GM18867 (cell line): ENCODE data around the gene ASAP2.

Source experiments
- ATAC-seq: cut with Tn5 transposase; IDR thresholded peaks from one replicate; pipeline ENCODE4 v1.9.1; 2021; ENCODE audit warnings: mild to moderate bottlenecking, moderate library complexity; ENCODE audit not compliant: unreplicated experiment

The ASAP2 gene

GRCh38 chr2:9374071-9374730, 167.6 kb downstream of the ASAP2 start:
- no peak for ATAC-seq

GRCh38 chr2:9375857-9376428, 169.3 kb downstream of the ASAP2 start:
- peak; percentile 43 for ATAC-seq

- no peak for ATAC-seq
Observed at GRCh38 chr2:9377461-9378097, 171.0 kb downstream of the ASAP2 start.

DNA sequence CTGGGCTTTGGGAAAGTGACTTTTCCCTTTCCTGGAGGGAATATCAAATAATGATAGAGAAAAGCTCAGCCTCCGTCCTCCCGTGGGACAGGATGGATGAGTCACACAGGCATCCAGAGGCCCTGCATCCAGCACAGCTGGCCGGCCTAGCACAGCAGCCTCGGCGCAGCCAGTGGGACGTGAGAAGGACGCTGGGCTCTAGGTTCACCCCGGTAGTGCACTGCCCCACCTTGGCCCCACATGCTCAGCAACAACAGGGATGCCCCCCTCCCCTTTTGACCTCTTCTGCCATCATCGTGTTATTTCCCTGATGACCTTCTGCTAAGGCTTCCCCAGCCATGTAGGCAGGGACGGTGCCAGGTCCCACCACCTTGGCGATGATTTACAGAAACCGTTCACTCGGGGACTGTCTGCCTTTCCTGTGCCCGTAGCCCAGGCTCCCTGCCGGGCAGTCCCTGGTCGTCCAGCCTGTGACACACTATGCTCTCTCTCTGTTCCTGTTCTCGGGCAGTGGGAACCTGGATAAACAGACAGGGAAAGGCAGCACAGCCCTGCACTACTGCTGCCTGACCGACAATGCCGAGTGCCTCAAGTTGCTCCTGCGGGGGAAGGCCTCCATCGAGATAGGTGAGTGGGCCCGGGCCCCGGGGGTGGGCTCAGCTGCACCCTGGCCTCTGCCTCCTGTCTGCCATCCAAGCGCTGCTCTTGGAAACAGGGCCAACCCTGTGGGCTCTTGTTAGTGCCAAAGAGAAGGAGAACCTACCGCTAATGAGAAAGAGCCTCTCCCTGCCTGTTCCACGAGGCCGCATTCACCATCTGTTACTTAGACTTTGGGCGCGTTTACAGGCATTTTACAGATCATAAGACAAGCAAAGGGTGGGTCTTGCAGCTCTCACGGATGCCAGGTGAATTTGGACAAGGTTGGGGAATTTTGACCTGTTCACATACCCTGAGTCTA, 172.1 kb downstream of the ASAP2 start:
- ATAC-seq = no peak

- no peak for ATAC-seq
Observed at GRCh38 chr2:9379391-9379755, 172.8 kb downstream of the ASAP2 start.

GRCh38 chr2:9380702-9381628, 174.4 kb downstream of the ASAP2 start:
- ATAC-seq = no peak

- ATAC-seq = no peak
Observed at GRCh38 chr2:9382604-9383235, 176.1 kb downstream of the ASAP2 start.

DNA sequence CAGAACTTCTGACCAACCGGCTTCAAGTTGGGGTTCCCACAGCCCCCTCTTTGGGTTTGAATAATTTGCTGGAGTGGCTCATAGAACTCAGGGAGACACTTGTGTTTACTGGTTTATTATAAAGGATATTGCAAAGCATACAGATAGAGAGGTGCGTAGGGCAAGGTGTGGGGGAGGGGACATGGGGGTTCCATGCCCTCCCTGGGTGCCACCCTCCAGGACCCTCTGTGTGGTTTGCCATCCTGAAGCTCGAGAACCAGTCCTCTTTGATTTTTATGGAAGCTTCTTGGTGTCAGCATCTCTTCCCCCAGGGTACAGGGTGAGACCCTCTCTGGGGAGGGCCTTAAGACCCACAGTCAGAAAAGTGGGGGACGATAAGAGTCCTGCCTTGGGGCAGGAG, 177.9 kb downstream of the ASAP2 start:
- ATAC-seq = no peak

- no peak for ATAC-seq
Observed at GRCh38 chr2:9385841-9386240, 179.2 kb downstream of the ASAP2 start.

- ATAC-seq = no peak
Observed at GRCh38 chr2:9388199-9388681, 181.6 kb downstream of the ASAP2 start.

GRCh38 chr2:9388950-9389911, 182.6 kb downstream of the ASAP2 start:
- ATAC-seq = no peak

- ATAC-seq = no peak
Observed at GRCh38 chr2:9390151-9390850, 183.7 kb downstream of the ASAP2 start.

DNA sequence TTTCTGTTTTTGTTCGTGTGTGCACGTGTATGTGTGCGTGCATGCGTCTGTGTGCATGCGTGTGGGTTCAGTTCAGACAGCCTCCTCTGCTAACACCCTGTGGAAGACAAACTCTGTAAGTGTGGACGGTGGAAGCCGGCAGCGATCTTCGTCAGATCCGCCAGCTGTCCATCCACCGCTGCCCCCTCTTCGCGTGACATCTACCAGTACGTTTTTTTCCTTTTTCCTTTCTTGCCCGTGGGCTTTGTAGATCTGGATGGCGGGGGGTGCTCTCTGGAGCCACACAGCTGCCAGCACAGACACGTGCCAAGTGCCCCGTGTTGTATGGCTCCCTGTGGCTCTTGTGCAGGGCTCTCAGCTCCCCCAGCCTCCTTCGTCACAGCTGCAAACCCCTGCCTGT, 184.4 kb downstream of the ASAP2 start:
- ATAC-seq = no peak

DNA sequence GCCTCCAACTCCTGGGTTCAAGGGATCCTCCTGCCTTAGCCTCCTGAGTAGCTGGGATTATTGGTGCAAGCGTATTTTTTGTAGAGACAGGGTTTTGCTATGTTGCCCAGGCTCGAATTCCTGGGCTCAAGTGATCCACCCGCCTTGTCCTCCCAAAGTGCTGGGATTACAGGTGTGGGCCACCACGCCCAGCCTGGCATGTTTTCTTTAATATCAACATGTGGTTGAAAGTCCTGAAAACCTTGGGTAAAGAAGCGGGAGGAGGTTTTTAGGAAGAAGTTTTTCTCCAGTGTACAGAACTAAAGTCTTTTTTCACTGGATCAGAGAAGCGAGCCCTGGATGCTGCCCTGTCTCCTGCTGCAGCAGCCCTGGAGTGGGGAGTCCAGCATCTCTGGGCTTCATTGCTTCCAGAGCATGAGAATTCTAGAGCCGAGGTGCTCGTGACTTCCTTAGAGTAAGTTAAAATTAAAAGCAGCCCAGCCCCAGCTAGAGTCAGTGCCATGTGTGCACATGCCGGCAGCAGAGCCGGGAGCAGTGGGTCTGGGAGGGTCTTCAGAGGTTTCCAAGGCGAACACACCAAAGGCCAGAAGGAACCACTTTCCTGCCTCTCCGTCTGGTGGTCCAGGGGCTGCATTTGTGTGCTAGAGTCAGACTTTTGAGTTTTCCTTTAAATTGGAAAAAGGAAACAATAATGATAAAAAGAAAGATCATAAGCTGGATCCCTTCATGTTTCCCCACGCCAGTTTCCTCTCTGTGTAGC, 185.5 kb downstream of the ASAP2 start:
- no peak for ATAC-seq

DNA sequence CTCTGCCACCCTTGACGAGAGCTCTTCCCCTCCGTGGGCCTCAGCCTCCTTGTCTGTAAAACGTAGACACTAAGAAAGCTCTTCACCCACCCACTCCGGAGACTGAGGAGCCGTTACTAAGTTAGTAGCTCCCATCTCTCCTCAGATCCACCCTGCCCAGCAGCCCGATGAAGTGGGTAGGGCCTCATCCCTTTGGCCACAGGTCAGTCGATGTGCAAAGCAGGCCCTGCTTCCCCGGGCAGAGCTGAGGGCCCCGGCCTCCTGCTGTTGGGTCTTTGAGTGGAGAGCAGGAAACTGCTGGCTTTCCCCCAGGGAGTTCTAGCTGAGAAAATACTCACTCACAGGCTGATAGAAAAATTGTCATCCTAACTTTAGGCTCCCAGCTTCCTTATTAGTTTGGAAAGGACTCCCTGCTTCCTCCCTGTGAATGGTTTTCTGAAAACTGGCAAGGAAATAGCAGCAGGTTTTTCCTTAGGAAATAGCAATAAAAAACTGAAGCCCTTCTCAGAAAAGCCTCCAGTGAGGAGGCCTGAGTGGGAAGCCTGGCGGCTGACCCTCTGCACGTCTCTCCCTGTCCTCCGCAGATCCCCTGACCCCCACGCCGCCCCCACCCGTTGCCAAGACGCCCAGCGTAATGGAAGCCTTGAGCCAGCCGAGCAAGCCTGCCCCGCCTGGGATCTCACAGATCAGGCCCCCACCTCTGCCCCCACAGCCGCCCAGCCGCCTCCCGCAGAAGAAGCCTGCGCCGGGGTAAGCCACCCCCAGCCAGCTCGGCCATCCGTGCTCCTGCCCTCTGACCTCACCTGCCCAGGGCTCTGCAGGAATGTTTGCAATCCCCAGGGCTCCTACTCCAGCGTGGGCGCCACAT, 186.5 kb downstream of the ASAP2 start:
- no peak for ATAC-seq

GRCh38 chr2:9394816-9395215, 188.2 kb downstream of the ASAP2 start:
- no peak for ATAC-seq
